Stimulated activated CD4-positive, alpha-beta T cell treated with anti-CD3 and anti-CD28 coated beads, Interleukin-4, amount 100 ng/mL, for 1 hour (primary cell): Measurements from ENCODE around the gene KCNG1.
"Not testable (repeated sequence)": the region's sequence is repeated elsewhere in the genome, so short reads cannot be mapped to it uniquely, and the experiment has no call there.

Experiments used
- DNase-seq: peaks from one replicate; pipeline ENCODE4 v3.0.0-alpha.2; 2020

KCNG1 gene, protein sequence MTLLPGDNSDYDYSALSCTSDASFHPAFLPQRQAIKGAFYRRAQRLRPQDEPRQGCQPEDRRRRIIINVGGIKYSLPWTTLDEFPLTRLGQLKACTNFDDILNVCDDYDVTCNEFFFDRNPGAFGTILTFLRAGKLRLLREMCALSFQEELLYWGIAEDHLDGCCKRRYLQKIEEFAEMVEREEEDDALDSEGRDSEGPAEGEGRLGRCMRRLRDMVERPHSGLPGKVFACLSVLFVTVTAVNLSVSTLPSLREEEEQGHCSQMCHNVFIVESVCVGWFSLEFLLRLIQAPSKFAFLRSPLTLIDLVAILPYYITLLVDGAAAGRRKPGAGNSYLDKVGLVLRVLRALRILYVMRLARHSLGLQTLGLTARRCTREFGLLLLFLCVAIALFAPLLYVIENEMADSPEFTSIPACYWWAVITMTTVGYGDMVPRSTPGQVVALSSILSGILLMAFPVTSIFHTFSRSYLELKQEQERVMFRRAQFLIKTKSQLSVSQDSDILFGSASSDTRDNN

DNA sequence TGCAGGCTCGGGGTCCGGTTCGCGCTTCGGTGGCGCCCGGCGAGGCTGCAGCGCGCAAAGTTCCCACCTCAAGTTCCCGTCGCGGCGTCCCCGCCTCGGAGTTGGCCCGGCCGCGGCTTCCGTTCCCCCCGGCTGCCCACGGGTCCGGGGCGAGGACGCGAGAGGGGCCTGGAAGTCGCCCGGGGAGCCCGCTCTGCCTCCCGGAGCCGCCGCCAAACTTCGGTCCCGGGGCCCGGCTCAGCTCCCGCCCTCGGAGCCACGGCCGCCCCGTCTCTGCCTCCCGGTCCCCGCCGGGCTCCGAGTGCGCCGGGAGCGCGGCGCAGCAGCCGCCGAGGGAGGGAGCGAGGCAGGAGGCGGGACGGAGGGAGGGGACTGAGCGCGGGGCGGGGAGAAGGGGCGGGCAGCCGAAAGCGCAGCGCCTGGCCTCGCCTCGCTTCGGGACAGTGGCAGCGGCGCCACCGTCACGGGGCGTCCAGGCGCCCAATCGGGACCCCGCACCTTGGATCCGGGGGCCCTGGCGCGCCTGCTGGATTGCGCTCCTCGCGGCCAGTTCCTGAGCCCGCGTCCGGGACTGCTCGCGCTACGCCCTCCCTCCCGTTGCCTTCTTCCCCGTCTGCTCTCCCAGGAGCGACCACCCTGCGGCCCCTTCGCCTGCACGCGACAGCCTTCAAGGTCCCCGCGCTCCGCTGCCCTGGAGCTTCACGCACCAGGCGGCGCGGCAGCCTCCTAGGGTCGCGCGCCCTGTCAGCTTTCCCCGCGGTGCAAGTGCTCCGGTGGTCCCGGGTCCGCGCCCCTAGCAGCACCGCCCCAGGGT, at the start of gene KCNG1:
Gene KCNG1, minus strand, starts transcription at position 305 of the 814 bp plus-strand sequence. CDS start 12,769 bp downstream, outside the sequence.
- peak; percentile 50 for DNase-seq

DNA sequence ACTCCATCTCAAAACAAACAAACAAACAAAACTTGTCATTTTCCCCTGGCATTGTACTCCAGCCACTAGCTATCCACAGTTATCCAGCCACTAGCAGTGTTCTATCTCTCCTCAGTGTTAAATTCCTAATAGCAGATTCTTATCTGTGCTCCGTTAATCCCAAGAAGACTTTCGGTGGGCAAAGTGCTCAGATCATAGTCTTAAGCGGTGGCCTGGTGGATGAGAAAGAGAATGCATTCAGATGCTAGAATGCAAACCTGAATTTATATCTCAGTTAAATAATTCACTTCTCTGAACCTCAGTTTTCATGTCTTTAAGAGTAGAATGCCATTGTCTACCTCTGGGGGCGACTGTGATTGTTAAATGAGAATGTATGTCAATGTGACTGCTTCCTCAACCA, 47.7 kb upstream of the KCNG1 start:
- no peak for DNase-seq

DNA sequence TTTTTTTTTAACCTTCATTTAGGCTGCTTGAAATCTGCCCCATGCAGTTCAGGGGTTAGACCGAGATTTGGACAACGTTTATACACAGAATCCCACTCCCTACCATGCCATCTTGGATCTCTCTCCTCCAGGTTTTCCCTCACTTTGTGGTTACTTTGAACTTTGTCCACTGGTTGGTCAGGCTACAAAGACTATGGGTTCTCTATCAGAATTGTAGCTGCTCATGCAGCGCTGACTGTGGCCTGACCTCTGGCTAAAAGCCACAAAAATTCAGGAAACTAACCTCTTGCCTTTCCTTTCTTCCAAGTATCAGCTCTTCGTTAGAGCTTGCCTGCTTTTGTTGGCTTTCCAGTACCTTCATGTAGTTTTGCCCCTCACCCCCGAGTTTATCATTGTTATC, 44.9 kb upstream of the KCNG1 start:
- DNase-seq: no peak

DNA sequence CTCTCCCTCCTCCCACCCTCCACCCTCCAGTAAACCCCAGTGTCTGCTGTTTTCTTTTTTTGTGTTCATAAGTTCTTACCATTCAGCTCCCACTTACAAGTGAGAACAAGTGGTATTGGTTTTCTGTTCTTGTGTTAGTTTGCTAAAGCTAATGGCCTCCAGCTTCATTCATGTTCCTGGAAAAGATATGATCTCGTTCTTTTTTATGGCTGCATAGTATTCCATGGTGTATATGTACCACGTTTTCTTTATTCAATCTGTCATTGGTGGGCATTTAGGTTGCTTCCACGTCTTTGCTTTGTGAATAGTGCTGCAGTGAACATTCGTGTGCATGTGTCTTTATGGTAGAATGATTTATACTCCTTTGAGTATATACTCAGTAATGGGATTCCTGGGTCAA, 42.7 kb upstream of the KCNG1 start:
- DNase-seq: no peak

DNA sequence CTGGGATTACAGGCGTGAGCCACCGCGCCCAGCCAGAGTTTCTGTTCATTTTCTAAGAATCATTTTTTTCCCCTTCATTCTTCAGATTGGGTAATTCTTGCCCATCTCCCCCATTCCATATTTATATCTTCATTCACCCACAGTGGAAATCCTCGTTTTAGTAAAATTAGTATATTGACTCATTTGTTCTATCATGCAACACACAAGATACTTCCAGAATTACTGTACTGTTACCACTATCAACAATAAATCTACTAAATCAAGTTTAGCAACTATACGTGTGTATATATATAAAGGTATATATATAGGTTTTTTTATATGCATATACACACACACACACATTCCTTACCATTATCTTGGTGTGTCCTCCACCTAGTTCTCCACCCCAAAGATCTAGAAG, 41.2 kb upstream of the KCNG1 start:
- DNase-seq: no peak

DNA sequence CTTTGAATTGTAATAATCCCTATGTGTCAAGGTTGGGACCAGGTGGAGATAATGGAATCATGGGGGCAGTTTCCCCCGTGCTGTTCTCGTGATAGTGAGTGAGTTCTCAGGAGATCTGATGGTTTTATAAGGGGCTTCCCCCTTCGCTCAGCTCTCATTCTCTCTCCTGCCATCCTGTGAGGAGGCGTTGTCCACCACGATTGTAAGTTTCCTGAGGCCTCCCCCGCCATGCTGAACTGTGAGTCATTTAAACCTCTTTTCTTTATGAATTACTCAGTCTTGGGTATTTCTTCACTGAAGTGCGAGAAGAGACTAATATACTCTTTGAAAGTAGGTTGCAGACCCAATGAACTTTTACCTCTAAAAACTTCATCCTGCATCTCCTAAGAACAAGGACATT, 39.2 kb upstream of the KCNG1 start:
- DNase-seq: peak; percentile 35

DNA sequence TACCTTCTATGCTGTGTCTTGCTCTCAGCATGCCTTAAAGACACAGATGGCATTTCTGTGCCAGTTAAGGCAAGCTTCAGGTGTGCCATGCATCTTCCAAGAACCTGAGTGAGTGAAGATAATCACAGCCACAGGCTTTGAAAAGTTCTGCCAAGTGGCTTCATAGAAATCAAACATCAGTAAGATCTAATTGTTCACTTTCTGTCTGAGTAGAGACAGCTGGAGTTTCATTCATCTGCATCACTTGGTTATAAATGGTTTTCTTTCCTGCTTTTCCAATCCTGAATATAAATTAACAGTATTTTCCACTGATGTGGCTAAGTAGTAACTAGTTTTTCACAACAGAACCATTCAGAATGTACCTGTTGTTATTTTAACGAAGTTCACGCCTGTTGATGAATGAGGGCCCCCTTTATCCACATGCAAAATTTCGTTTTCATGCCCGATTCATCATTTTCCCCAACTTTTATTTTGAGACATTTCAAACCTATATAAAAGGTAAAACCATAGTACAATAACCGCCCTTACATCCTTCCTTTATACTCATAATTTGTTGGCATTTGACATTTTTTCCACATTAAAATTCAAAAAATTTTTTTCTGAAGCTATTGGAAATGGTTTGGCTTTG, 38.6 kb upstream of the KCNG1 start:
- no peak for DNase-seq

DNA sequence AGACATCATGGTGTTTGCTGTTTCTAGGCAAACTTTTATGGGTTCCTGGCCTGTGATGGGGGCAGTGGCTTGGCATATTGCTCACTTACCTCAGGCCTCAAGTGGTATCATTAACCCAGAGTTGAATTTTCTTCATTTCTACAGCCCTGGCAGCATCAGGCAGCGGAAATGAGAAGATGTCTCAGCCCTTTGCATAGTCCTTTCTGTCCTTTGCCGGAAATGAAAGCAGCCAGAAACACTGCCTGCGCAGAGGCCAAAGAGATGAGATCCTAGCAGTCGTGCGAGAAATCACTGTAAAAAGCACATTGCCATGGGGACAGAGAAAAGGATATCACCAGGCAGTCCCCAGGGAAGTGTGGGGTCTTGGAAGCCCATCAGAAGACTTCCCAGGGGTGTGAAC, 37.4 kb upstream of the KCNG1 start:
- DNase-seq: no peak

DNA sequence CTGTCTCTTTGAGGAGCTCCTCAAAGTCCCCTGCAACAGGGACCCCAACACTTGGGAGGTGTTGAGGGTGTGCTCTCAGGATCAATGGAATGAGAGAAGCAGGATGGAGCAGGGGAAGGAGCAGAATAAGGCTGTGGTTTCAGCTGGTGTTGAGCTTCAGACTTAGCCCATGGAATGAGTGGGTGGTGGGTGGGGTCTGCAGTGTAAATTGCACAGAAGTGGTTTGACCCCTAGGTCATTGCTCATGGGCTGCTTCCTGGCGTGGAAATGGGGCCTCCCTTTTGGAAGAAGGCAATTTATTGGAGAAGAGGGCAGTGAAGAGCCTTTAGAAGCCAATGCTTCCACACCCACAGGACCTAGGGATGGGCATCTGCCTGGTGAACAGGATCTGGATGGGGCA, 37.0 kb upstream of the KCNG1 start:
- DNase-seq: no peak

DNA sequence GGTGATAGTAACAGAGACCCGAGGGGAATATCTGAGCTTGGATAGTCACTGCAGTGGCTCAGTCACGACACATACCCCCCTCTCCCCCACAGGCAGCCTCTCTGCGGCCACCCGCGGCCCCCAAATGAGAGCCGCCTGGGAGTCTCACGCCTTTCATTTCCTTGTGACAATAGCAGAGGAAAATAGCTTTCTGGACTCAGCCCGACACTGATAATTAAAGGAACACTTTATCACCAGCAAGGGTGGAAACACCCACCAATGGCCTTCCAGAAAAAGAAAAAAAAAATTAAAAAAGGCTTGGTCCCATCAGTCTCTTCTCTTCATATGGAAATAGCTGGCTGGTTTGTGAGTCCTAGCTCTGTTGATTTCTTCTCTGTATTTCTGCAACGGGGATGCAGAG, 35.1 kb upstream of the KCNG1 start:
- no peak for DNase-seq

DNA sequence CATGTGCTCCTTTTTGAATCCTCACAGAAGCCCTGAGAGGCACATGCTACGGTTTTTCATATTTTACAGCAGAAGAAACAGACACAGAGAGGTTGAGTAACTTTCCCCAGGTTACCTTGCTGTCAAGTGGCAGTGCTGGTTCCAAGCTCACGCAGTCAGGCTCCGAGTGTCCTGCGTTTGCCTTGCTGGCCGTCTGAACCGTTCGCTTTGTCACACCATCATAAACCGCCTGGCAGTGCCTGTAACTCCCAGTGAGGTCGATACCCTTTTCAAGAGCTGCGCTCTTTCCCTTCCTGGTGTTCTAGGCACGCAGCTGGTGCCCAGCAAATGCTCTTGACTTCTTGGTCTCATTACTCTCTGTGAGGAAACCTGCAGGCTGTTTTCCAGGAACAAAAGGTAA, 31.3 kb upstream of the KCNG1 start:
- no peak for DNase-seq

DNA sequence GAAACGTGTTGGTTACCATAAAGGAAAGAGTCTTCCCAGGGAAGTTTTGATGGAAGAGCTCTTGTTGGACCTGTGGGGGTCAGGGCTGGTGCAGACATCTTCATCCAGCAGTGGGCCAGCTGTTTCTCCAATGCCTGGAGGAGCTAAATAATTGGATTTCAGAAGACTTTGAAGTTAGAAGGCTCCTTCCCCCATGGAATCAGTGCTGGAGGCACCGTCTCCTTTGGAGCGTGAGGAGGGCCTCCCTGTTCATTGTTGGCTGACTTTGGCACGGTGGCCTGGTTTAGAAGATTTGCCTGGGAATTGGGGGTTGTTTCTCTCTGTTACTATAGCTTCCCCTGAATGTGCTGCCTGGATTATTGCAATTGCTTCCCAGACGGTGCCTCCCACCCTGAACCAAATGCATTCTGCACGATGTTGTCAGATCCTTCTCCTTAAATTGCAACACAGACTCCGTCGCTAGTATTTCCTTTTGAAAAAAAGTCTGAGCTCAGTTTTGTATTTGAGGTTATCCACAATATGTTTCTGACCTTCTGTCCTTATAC, 27.7 kb upstream of the KCNG1 start:
- DNase-seq: no peak

DNA sequence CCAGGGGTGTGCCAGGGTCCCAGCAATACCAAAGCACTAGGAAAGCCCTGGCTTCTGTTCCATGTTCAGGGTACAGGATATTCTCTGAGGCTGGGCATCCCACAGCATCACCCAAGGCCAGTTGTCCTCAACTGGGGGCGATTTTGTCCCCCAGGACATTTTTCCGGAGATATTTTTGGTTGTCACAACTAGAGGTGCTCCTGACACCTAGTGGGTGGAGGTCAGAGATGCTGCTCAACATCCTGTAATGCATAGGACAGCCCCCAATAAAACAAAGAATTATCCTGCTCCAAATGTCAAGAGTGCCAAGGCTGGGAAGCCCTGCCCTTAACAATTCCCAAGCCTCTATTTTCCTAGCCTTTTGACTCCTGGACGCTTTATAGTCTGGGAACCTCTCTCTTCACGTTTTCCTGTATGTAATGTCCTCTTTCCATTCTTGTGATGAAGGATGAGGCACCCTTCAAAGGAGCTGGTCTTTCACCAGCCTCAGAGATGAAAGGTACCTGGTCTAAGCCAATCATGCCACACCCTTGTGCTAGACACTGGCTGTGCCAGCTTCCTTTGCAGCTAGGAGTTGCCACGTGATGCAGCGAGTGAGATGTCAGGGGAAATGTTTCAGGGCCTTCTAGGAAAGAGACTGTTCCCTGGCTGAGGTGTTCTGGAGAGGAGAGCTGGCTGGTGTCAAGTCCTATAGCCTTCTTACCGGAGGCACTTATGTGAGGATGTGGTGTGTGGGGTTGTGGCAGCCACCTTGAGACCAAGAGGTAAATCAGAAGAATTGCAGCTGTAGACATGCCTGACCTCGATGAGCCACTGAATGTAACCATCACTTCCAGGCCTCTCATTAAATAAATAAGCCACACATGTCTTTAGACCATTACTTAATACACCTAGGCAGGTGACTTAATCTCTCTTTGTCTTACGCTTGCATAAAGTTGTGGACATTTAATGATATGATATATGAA, 23.4 kb upstream of the KCNG1 start:
- DNase-seq: no peak

DNA sequence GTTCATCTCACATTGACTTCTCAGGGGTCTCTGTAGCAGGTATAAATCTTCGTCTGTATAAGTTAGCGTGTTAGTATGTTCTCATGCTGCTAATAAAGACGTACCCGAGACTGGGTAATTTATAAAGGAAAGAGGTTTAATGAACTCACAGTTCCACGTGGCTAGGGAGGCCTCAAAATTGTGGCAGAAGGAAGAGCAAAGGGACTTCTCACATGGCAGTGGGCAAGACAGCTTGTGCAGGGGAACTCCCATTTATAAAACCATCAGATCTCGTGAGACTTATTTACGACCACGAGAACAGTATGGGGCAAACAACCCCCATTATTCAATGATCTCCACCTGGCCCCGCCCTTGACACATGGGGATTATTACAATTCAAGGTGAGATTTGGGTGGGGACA, 22.6 kb upstream of the KCNG1 start:
- DNase-seq: not testable (repeated sequence)

DNA sequence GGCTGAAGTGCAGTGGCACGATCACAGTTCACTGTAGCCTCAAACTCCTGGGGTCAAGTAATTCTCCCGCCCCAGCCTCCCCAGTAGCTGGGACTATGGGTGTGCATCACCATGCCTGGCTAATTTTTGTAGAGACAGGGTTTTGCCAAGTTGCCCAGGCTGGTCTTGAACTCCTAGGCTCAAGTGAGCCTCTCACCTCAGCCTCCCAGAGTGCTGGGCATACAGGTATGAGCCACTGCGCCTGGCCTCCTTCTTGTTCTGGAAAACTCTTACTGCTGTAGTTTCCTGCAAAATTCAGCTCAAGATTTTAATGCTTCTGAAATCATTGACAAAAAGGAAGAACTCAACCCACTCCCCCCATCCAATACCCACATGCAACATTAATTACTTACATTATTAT, 21.9 kb upstream of the KCNG1 start:
- no peak for DNase-seq

DNA sequence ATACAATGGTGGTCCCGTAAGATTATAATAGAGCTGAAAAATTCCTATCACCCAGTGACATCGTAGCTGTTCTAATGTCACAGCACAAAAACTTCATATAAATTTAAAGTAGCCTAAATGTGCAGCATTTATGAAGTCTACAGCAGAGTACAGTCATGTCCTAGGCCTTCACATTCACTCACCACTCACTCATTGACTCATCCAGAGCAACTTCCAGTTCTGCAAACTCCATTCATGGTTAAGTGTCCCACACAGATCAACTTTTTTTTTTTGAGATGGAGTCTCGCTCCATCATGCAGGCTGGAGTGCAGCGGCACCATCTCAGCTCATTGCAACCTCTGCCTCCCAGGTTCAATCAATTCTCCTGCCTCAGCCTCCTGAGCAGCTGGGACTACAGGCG, 20.9 kb upstream of the KCNG1 start:
- DNase-seq: no peak

DNA sequence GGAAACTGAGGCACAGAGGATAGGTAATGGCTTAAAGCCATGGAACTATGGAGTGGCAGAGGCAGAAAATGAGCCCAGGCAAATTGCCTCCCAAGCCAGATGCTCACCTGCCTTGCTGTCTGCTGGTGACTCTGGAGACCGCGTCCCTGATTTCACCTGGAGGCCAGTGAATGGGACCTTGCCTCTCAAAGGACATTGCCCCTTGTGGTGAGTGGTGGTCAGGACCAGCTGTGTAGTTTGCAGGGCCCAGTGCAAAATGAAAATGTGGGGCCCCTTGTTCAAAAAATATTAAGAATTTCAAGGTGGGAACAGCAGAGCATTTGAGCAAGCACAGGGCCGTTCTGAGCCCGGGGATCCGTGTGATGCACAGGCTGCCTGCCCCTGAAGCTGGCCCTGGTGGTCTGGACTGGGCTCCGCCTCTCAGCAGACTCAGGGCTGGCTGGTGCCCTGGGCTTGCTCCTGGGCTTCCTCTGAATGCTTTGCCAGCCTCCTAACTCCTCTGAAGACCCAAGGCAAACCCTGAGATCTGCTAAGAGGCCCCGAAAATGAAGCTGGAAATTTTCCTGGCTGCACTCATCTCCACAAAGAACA, 19.8 kb upstream of the KCNG1 start:
- DNase-seq: no peak

DNA sequence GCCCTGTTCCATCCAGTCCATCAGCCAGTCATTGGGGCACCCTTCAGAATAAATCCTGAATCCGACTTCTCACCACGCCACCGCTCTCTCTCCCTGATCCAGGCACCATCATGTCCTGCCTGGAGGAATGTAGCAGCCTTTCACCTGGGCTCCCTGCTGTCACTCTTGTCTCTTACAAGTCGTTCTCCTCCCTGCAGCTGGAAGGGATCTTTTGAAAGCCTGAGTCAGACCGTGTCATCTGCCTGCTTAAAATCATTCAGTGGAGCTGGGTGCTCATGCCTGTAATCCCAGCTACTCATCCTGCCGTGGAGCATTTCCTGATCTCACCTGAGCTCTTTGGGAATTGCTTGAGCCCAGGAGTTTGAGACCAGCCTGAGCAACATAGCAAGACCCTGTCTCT, 19.2 kb upstream of the KCNG1 start:
- DNase-seq: no peak

DNA sequence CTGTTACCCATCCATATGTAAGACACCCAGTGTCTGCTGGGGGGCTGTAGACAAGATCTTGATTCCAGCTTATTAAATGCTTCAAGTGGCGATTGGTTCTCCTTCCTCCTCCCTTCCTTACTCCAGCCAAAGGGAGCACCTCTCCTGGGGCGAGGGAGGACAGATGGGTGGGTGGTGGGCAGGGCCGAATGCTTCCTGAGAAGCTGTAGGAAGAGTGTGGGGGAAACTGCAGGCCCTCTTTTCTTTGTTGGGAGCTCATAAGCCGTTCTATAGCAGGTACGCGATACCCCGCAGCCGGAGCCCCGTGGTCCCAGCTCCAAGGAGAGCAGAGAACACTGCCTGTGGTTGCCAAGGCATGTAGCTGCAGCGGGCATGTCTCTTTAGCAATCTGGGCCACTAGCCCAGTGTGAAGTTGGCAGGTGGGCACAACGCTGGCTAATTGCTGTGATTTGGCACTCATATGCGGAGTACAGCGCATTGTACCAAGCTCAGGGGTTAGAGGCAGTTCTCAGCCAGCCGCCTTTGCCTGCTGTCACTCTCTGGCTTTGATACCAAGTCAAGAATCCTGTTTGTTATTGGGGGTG, 14.7 kb upstream of the KCNG1 start:
- no peak for DNase-seq

DNA sequence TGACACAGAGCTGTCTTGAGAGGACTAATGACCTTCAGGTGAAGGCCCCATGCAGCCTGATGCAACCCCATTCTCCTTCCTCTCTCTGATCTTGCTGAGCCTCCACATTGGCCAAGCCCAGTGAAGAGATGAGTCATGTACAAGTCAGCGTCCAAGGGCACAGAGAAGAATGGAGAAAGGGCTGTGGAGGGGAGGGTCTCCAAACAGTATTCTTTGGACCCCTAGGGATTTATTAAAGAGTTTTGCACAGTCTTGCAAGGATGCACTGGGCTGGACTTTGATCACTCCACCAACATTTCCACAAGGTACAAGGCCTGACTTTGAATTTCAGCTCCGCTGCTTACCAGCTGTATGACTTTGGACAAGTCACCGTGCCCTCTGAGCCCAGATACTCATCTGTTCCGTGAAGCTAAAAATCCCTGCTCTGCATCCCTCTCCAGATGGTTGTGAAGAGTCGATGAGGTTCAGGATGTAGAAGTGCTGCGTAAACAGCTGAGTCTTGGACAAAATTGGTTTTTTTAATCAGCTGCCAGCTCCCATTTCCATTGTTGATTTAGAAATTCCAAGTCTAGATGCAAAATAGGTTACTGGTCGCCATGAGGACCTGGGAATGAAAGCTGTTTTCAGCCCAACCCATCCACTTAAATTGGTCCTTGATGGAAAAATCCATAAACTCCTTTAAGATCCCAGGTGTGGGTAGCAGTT, 14.1 kb upstream of the KCNG1 start:
- no peak for DNase-seq

DNA sequence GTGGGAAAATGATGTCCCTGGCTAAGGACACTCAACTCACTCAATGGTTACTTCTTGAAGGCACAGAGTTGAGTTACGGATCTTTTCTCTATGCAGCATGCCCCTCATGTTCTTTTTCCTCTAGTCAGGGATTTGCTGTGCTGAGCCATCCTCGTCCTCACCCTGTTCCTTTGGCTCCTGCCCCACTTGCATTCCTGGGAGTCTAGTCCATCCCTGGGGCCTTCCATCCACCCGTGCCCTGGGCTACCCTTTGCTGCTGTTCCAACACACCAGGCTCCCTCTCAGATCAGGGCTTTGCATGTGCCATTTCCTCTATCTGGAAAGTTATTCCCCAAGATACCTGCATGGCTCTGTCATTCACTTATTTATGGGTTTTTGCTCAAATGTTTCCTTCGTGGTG, 13.3 kb upstream of the KCNG1 start:
- DNase-seq: no peak
